Spleen (tissue), 11 donors: Measurements from ENCODE around the gene DHX29. TPM values are rescaled to one million over a fixed set of nuclear protein-coding genes. Genes with fewer than 3 reads are reported as not detected.

Source experiments
- DNase-seq: peaks from one replicate; pipeline ENCODE4 v3.0.0-alpha.2; 2020
- H3K27ac ChIP-seq, 8 donors: fragments of 200-600 bp; sonication (generic) in 7 of 8; 1 replicate in 4 of 8; 2 replicates in 4 of 8; pipeline versions ENCODE4 v1.5.0 to v1.8.0; 2016 to 2021; ENCODE audit warnings: inconsistent platforms in 4 of 8, mild to moderate bottlenecking in 4 of 8, moderate library complexity in 1 of 8
- H3K27me3 ChIP-seq, 7 donors: fragments of 200-600 bp; sonication (generic) in 6 of 7; replicated peaks in 1 of 7; 1 replicate in 4 of 7; 2 replicates in 3 of 7; pipeline versions ENCODE4 v1.5.0 to v1.8.0; 2016 to 2021; ENCODE audit warnings: inconsistent platforms in 3 of 7, mild to moderate bottlenecking in 1 of 7
- H3K36me3 ChIP-seq, 6 donors: fragments of 200-600 bp; sonication (generic) in 5 of 6; 1 replicate in 4 of 6; 2 replicates in 2 of 6; pipeline versions ENCODE4 v1.5.0 to v1.8.0; 2016 to 2021; ENCODE audit warnings: inconsistent platforms in 2 of 6
- H3K4me1 ChIP-seq, 6 donors: fragments of 200-600 bp; sonication (generic) in 5 of 6; 1 replicate in 3 of 6; 2 replicates in 3 of 6; pipeline versions ENCODE4 v1.5.0 to v1.8.0; 2016 to 2021; ENCODE audit warnings: inconsistent platforms in 3 of 6
- H3K4me3 ChIP-seq, 8 donors: fragments of 200-600 bp; sonication (generic) in 7 of 8; 1 replicate in 4 of 8; 2 replicates in 4 of 8; pipeline versions ENCODE4 v1.5.0 to v1.8.0; 2016 to 2021; ENCODE audit warnings: inconsistent platforms in 4 of 8, mild to moderate bottlenecking in 4 of 8, moderate library complexity in 2 of 8
- H3K9me3 ChIP-seq, 8 donors: fragments of 200-600 bp; sonication (generic) in 7 of 8; 1 replicate in 4 of 8; 2 replicates in 4 of 8; pipeline versions ENCODE4 v1.5.0 to v1.8.0; 2016 to 2021; ENCODE audit warnings: inconsistent platforms in 4 of 8
- CTCF ChIP-seq, 11 experiments: fragments of 200-600 bp in 7 of 11; fragments of 450-650 bp in 4 of 11; sonication (generic) in 4 of 11; IDR thresholded peaks in 8 of 11; conservative IDR thresholded peaks in 3 of 11; 1 replicate in 7 of 11; 2 replicates in 4 of 11; pipeline versions ENCODE4 v1.4.0 to v1.8.0; 2016 to 2021; ENCODE audit warnings: antibody characterized with exemption in 11 of 11, inconsistent platforms in 4 of 11, mild to moderate bottlenecking in 1 of 11
- POLR2A ChIP-seq, 3 donors: fragments of 450-650 bp; IDR thresholded peaks; one replicate each; pipeline ENCODE4 v1.5.1; 2017; ENCODE audit warnings: antibody characterized with exemption in 3 of 3, mild to moderate bottlenecking in 1 of 3
- POLR2AphosphoS5 ChIP-seq, 3 donors: sonication (generic); formaldehyde crosslinking; IDR thresholded peaks; one replicate each; pipeline ENCODE4 v1.5.1; 2017; ENCODE audit warnings: antibody characterized with exemption in 3 of 3
- WGBS, 5 donors: extraction: QIAGEN DNeasy Blood & Tissue Kit in 3 of 5; methylation state at CpG; one replicate each; pipeline versions ENCODE4 v1.1.5 to v1.1.7; 2013 to 2018; 5-methylcytosine and 5-hydroxymethylcytosine counted together
- intact Hi-C: fragments of 100-400 bp; cut with DNase I; formaldehyde crosslinking; loops from one replicate; pipeline ENCODE4 v1.15.0; 2023; ENCODE audit warnings: low total_unique reads
- polyA plus RNA-seq, 3 donors: library from polyadenylated mRNA; stranded (reverse); fragments of 200-250 nt; gene quantifications; one replicate each; pipeline ENCODE4 v1.2.1, GENCODE V29; 2013
- total RNA-seq, 7 donors: library from RNA; depleted of rRNA in 3 of 7; stranded (reverse); fragments of >200 nt in 3 of 7; fragmentation: NEBNext Ultra II Directional in 4 of 7; extraction: Animal tissue kit (Norgen Biotek cat#: 25700) in 4 of 7; gene quantifications; one replicate each; pipeline versions ENCODE4 v1.1.0 to v1.2.1, GENCODE V29; 2016 to 2021
- donor health status: healthy with polysubstance abuse.
- donor health status: DM: no; HTN: no; CAD: no; lungs with moderate emphysema.
- donor health status: DM: no; HTN: no; CAD: no.
- donor health status: Bipolar disorder and iron deficiency.
- donor health status: healthy.
- donor health status: DM: no; HTN: no; CAD: no.
- donor health status: DM: yes; HTN: yes; CAD: no.

DHX29 gene
- total and polyA plus RNA-seq, 10 donors, result 4.5 to 27.0 (median 17.5) TPM

GRCh38 chr5:55300890-55301289, 6.6 kb downstream of the DHX29 start:
- Histone ChIP-seq H3K27ac (no peak overlapping the region), H3K9me3 (peaks cover 0 to 7% (median 5%) of the 10 kb centered on the region in 8 donors), H3K4me3 (no peak overlapping the region), H3K4me1 (peaks cover 12 to 40% (median 30%) of the 10 kb centered on the region in 6 donors), H3K36me3 (peaks cover 0 to 45% (median 4%) of the 10 kb centered on the region in 6 donors), H3K27me3 (no peaks in the 10 kb centered on the region)
- 97 to 100% (median 98%) methylated on average over 2 of the region's 2 CpGs for WGBS, 5 donors
- DNase-seq, result no peak
- intact Hi-C loops, result no loop called here
- TF ChIP-seq POLR2A (IDR thresholded peaks at IDR 0.05) (no peak), POLR2AphosphoS5 (IDR thresholded peaks at IDR 0.05) (no peak), CTCF (IDR thresholded peaks at IDR 0.05 in 8 of 11, conservative IDR thresholded peaks at IDR 0.05 in 3 of 11) (no peak)

- Histone ChIP-seq H3K4me3 (no peak overlapping the region), H3K4me1 (no peaks in the 10 kb centered on the region), H3K36me3 (peaks cover 4 to 86% (median 51%) of the 10 kb centered on the region in 6 donors), H3K27me3 (no peaks in the 10 kb centered on the region), H3K27ac (no peak overlapping the region), H3K9me3 (no peaks in the 10 kb centered on the region)
- no peak for DNase-seq
- intact Hi-C loops, result no loop called here
- TF ChIP-seq CTCF (IDR thresholded peaks at IDR 0.05 in 8 of 11, conservative IDR thresholded peaks at IDR 0.05 in 3 of 11), result no peak
- no peak for TF ChIP-seq POLR2AphosphoS5 (IDR thresholded peaks at IDR 0.05)
- no peak for TF ChIP-seq POLR2A (IDR thresholded peaks at IDR 0.05)
- 93 to 100% (median 94%) methylated on average over 1 of the region's 1 CpG for WGBS, 5 donors
These were observed 12.6 kb downstream of the DHX29 start for GRCh38 chr5:55294935-55295334.

GRCh38 chr5:55290991-55291390, 16.5 kb downstream of the DHX29 start:
- Histone ChIP-seq H3K36me3 (peaks cover 11 to 100% (median 81%) of the 10 kb centered on the region in 6 donors), H3K9me3 (no peaks in the 10 kb centered on the region), H3K27ac (no peak overlapping the region), H3K27me3 (no peaks in the 10 kb centered on the region), H3K4me3 (no peak overlapping the region), H3K4me1 (no peaks in the 10 kb centered on the region)
- DNase-seq, result no peak
- 75 to 83% (median 80%) methylated on average over 2 of the region's 2 CpGs for WGBS, 5 donors
- no peak for TF ChIP-seq POLR2AphosphoS5 (IDR thresholded peaks at IDR 0.05)
- TF ChIP-seq POLR2A (IDR thresholded peaks at IDR 0.05), result no peak
- no peak for TF ChIP-seq CTCF (IDR thresholded peaks at IDR 0.05 in 8 of 11, conservative IDR thresholded peaks at IDR 0.05 in 3 of 11)
- intact Hi-C loops, result no loop called here

- intact Hi-C loops, result no loop called here
- Histone ChIP-seq H3K36me3 (peaks cover 16 to 100% (median 84%) of the 10 kb centered on the region in 6 donors), H3K4me1 (no peaks in the 10 kb centered on the region), H3K27me3 (no peaks in the 10 kb centered on the region), H3K4me3 (no peak overlapping the region), H3K27ac (no peak overlapping the region), H3K9me3 (no peaks in the 10 kb centered on the region)
- no peak for TF ChIP-seq POLR2AphosphoS5 (IDR thresholded peaks at IDR 0.05)
- TF ChIP-seq CTCF (IDR thresholded peaks at IDR 0.05 in 8 of 11, conservative IDR thresholded peaks at IDR 0.05 in 3 of 11), result no peak
- TF ChIP-seq POLR2A (IDR thresholded peaks at IDR 0.05), result no peak
- DNase-seq, result no peak
These were observed 17.7 kb downstream of the DHX29 start for GRCh38 chr5:55289808-55290207.
